ENCODE data around the gene SLC22A14. TPM values are rescaled to one million over a fixed set of nuclear protein-coding genes. Genes with fewer than 3 reads are reported as not detected.
"Not testable (repeated sequence)": the region's sequence is repeated elsewhere in the genome, so short reads cannot be mapped to it uniquely, and the experiment has no call there.

Gene SLC22A14
- total RNA-seq, 4 donors from 2014 or later = 1.2 TPM; not detected in 3

GRCh38 chr3:38317192-38317759 is 35.2 kb downstream of the SLC22A14 start:
- H3K27ac ChIP-seq = no peak overlapping the region
- no peaks in the 10 kb centered on the region for H3K27me3 ChIP-seq
- H3K9me3 ChIP-seq = peaks cover 0 to 9% (median 0%) of the 10 kb centered on the region in 4 donors
- WGBS, 2 donors = 67 to 70% methylated on average over 7 of the region's 7 CpGs
- H3K4me3 ChIP-seq = no peak overlapping the region
- TF ChIP-seq POLR2A (IDR thresholded peaks at IDR 0.05) = no peak
- TF ChIP-seq CTCF (IDR thresholded peaks at IDR 0.05) = no peak
- no peak for TF ChIP-seq EP300 (IDR thresholded peaks at IDR 0.05)
- H3K4me1 ChIP-seq = no peaks in the 10 kb centered on the region
- no peak for DNase-seq (ENCODE audit: low spot score in 2 of 2)
- no peaks in the 10 kb centered on the region for H3K36me3 ChIP-seq

GRCh38 chr3:38318766-38319671 is 36.9 kb downstream of the SLC22A14 start:
- Histone ChIP-seq H3K27me3 (no peaks in the 10 kb centered on the region), H3K36me3 (no peaks in the 10 kb centered on the region), H3K4me1 (no peaks in the 10 kb centered on the region), H3K9me3 (peaks cover 0 to 10% (median 0%) of the 10 kb centered on the region in 4 donors), H3K27ac (no peak overlapping the region), H3K4me3 (no peak overlapping the region)
- no peak for TF ChIP-seq EP300 (IDR thresholded peaks at IDR 0.05)
- whole genome bisulfite sequencing, 2 donors = 92 to 93% methylated on average over 8 of the region's 8 CpGs
- DNase-seq (ENCODE audit: low spot score in 2 of 2) = no peak

- H3K4me1 ChIP-seq; H3K27ac ChIP-seq; DNase-seq (ENCODE audit: low spot score in 2 of 2); H3K4me3 ChIP-seq; H3K36me3 ChIP-seq; H3K27me3 ChIP-seq: not testable (repeated sequence)
- peaks cover 0 to 10% (median 0%) of the 10 kb centered on the region in 4 donors for H3K9me3 ChIP-seq
- WGBS, 2 donors = 90 to 92% methylated on average over 4 of the region's 4 CpGs
Observed at GRCh38 chr3:38320638-38321037, 38.5 kb downstream of the SLC22A14 start.

- no peaks in the 10 kb centered on the region for H3K27me3 ChIP-seq
- H3K36me3 ChIP-seq = no peaks in the 10 kb centered on the region
- 85 to 95% methylated on average over 1 of the region's 1 CpG for WGBS, 2 donors
- DNase-seq (ENCODE audit: low spot score in 2 of 2) = no peak
- H3K4me3 ChIP-seq = no peak overlapping the region
- H3K4me1 ChIP-seq = no peaks in the 10 kb centered on the region
- no peak overlapping the region for H3K27ac ChIP-seq
- peaks cover 0 to 20% (median 0%) of the 10 kb centered on the region in 4 donors for H3K9me3 ChIP-seq
- no peak for TF ChIP-seq EP300 (IDR thresholded peaks at IDR 0.05)
- no peak for TF ChIP-seq POLR2A (IDR thresholded peaks at IDR 0.05)
- TF ChIP-seq CTCF (IDR thresholded peaks at IDR 0.05) = no peak
Observed at GRCh38 chr3:38323060-38323459, 41.0 kb downstream of the SLC22A14 start.

- H3K4me1 ChIP-seq = no peaks in the 10 kb centered on the region
- peaks cover 0 to 20% (median 0%) of the 10 kb centered on the region in 4 donors for H3K9me3 ChIP-seq
- no peak overlapping the region for H3K27ac ChIP-seq
- no peak for TF ChIP-seq CTCF (IDR thresholded peaks at IDR 0.05)
- no peak for TF ChIP-seq EP300 (IDR thresholded peaks at IDR 0.05)
- no peak for TF ChIP-seq POLR2A (IDR thresholded peaks at IDR 0.05)
- WGBS, 2 donors = 58 to 100% methylated on average over 1 to 2 of the region's 2 CpGs
- no peak overlapping the region for H3K4me3 ChIP-seq
- DNase-seq (ENCODE audit: low spot score in 2 of 2) = no peak
- no peaks in the 10 kb centered on the region for H3K27me3 ChIP-seq
- H3K36me3 ChIP-seq = no peaks in the 10 kb centered on the region
Observed at GRCh38 chr3:38325256-38325655, 43.2 kb downstream of the SLC22A14 start.

GRCh38 chr3:38327335-38328009 is 45.4 kb downstream of the SLC22A14 start:
- Histone ChIP-seq H3K36me3 (no peaks in the 10 kb centered on the region), H3K9me3 (peaks cover 0 to 10% (median 0%) of the 10 kb centered on the region in 4 donors), H3K27ac (no peak overlapping the region), H3K4me3 (no peak overlapping the region), H3K27me3 (no peaks in the 10 kb centered on the region), H3K4me1 (no peaks in the 10 kb centered on the region)
- TF ChIP-seq EP300 (IDR thresholded peaks at IDR 0.05) (no peak), CTCF (IDR thresholded peaks at IDR 0.05) (no peak), POLR2A (IDR thresholded peaks at IDR 0.05) (no peak)
- no peak for DNase-seq (ENCODE audit: low spot score in 2 of 2)
